Activated naive CD8-positive, alpha-beta T cell treated with anti-CD3 and anti-CD28 coated beads, Interleukin-2, amount 10 ng/mL, durations not matched to agents 7 days and 5 days (primary cell): ENCODE results near the gene TNS2. TPM values are rescaled to one million over a fixed set of nuclear protein-coding genes. Genes with fewer than 3 reads are reported as not detected.

Source experiments
- ATAC-seq: fragments of 150-1000 bp; cut with Tn5 transposase; one replicate; pipeline ENCODE4 v1.10.0; 2021; ENCODE audit warnings: low read depth, moderate library complexity
- POLR2A ChIA-PET: fragments of 350-600 bp; sonication (Branson Sonifier 250); formaldehyde crosslinking; loops from one replicate; lab custom pipeline; 2021; ENCODE audit warnings: antibody characterized with exemption; lab: Charles Lee
- DNase-seq: peaks from one replicate; pipeline ENCODE4 v3.0.0; 2021
- H3K27ac Mint-ChIP-seq: one replicate; pipeline ENCODE4 v1.8.0; 2022; ENCODE audit warnings: mild to moderate bottlenecking, mixed read lengths
- H3K27me3 Mint-ChIP-seq: one replicate; pipeline ENCODE4 v1.8.0; 2022; ENCODE audit warnings: mild to moderate bottlenecking, moderate library complexity, mixed read lengths
- H3K36me3 Mint-ChIP-seq: one replicate; pipeline ENCODE4 v1.8.0; 2021; ENCODE audit warnings: mild to moderate bottlenecking, mixed read lengths
- H3K4me1 Mint-ChIP-seq: one replicate; pipeline ENCODE4 v1.8.0; 2021; ENCODE audit warnings: mixed read lengths
- H3K4me3 Mint-ChIP-seq: one replicate; pipeline ENCODE4 v1.8.0; 2022; ENCODE audit warnings: mild to moderate bottlenecking, moderate library complexity, mixed read lengths
- H3K9me3 Mint-ChIP-seq: one replicate; pipeline ENCODE4 v1.8.0; 2021; ENCODE audit warnings: mixed read lengths
- total RNA-seq, 2 experiments: library from RNA; stranded (reverse); gene quantifications; one replicate each; pipeline ENCODE4 v1.2.3, GENCODE V29; 2021

Gene TNS2
- total RNA-seq, 2 experiments from 2014 or later, result 1.9 to 3.0 TPM

DNA sequence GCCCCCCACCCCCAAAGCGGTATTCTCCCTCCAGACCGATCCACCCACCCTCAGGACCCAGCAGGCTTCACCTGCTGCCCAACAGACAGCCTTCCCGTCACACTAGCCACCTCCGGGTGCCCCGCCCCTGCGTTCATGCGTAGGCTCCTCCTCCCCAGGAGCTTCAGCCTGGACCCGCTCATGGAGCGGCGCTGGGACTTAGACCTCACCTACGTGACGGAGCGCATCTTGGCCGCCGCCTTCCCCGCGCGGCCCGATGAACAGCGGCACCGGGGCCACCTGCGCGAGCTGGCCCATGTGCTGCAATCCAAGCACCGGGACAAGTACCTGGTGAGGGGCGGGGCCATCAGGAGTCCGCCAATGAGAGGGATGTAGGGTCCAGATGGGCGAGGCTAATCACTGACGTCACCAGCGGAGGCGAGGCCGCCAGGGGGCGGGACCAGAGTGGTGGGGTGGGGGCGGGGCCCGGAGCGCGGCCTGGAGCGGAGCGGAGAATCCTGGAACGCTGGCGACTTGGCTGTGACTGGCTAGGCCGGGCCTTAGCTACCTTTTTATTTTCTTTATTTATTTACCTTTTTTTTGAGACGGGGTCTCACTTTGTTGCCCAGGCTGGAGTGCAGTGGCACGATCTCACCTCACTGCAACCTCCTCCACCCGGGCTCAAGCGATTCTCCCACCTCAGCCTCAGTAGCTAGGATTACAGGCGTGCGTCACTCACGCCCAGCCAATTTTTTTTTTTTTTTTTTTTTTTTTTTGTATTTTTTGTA is 4.4 kb downstream of the TNS2 start:
- POLR2A ChIA-PET, result interaction anchor here (0.6 to 3.5 kb wide), 8 partner anchors 9 to 245 kb away, joined by 3 to 17 read pairs (median 4); partner anchors contain the start of genes EIF4B, MYG1 and SPRYD3
- peak overlapping the region; percentile 91 for H3K4me3 Mint-ChIP-seq
- H3K4me1 Mint-ChIP-seq, result peaks cover 10% of the 10 kb centered on the region
- H3K9me3 Mint-ChIP-seq, result no peaks in the 10 kb centered on the region
- DNase-seq (peak; percentile 92), ATAC-seq (peak; percentile 88)
- H3K36me3 Mint-ChIP-seq, result no peaks in the 10 kb centered on the region
- peaks cover 4% of the 10 kb centered on the region for H3K27me3 Mint-ChIP-seq
- peak overlapping the region; percentile 88 for H3K27ac Mint-ChIP-seq

DNA sequence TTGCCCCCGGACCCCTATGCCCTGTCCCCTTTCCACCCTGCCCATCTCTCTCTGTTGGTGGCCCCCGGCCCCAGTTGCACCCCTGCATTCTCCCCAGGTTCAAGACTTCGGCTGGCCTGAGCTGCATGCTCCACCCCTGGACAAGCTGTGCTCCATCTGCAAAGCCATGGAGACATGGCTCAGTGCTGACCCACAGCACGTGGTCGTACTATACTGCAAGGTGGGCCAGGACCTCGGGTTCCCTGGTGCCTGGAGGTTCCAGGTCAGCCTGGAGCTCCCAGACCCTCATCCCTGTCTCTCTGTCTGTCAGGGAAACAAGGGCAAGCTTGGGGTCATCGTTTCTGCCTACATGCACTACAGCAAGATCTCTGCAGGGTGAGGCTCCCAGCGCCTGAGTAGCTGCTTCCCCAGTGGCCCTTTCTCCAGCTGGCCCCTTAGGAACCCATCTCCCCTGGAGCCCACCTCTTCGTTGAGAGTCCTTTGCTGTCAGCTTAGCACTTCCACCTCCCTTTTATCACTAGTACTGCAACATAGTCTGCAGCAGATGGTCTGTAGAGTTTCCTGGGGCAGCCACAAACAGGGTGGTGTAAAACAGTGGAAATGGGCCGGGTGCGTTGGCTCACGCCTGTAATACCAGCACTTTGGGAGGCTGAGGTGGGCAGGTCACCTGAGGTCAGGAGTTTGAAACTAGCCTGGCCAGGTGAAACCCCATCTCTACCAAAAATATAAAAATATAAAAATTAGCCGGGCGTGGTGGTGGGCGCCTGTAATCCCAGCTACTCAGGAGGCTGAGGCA is 5.8 kb downstream of the TNS2 start:
- Mint-ChIP-seq H3K9me3 (no peaks in the 10 kb centered on the region), H3K4me1 (peaks cover 8% of the 10 kb centered on the region), H3K27me3 (peaks cover 4% of the 10 kb centered on the region), H3K36me3 (no peaks in the 10 kb centered on the region), H3K4me3 (no peak overlapping the region), H3K27ac (no peak overlapping the region)
- POLR2A ChIA-PET, result interaction anchor here (3.5 kb wide), 1 partner anchor 24 kb away, joined by 17 read pairs; the partner anchor contains the start of gene SPRYD3
- DNase-seq, result peak; percentile 30
- no peak for ATAC-seq

DNA sequence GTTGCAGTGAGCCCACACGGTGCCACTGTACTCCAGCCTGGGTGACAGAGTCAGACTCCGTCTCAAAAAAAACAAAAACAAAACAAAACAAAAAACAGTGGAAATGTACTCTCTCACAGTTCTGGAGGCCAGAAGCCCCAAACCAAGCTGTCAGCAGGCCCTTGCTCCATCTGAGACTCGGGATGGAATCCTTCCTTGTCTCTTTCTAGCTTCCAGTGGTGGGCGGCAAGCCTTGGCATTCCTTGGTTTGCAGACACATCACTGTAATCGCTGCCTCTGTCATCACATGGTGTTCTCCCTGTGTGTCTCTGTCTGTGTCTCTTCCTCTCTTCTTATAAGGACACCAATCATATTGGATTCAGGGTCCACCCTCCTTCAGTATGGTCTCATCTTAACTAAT is 6.4 kb downstream of the TNS2 start:
- Mint-ChIP-seq H3K36me3 (no peaks in the 10 kb centered on the region), H3K27ac (no peak overlapping the region), H3K4me1 (peaks cover 8% of the 10 kb centered on the region), H3K4me3 (no peak overlapping the region), H3K27me3 (peaks cover 5% of the 10 kb centered on the region), H3K9me3 (no peaks in the 10 kb centered on the region)
- DNase-seq (no peak), ATAC-seq (no peak)
- POLR2A ChIA-PET, result interaction anchor here (3.5 kb wide), 1 partner anchor 23 kb away, joined by 17 read pairs; the partner anchor contains the start of gene SPRYD3

DNA sequence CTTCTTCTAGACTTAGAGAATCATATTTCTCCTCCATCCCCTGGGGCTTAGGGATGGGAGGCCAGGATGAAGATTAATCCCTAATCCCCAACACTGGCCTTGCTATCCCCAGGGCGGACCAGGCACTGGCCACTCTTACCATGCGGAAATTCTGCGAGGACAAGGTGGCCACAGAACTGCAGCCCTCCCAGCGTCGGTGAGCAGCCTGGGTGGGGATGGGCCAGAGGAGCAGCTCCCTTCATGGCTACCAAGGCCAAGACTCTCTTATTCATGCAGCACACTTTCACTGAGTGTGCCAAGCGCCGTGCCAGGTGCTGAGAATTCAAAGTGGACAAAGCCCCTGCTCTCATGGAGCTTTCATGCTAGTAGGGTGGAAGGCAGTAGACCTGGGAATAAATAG is 7.0 kb downstream of the TNS2 start:
- H3K27me3 Mint-ChIP-seq, result peaks cover 5% of the 10 kb centered on the region
- no peak overlapping the region for H3K27ac Mint-ChIP-seq
- no peaks in the 10 kb centered on the region for H3K9me3 Mint-ChIP-seq
- H3K36me3 Mint-ChIP-seq, result no peaks in the 10 kb centered on the region
- H3K4me1 Mint-ChIP-seq, result peaks cover 8% of the 10 kb centered on the region
- H3K4me3 Mint-ChIP-seq, result no peak overlapping the region
- POLR2A ChIA-PET, result interaction anchor here (0.6 to 3.5 kb wide), 2 partner anchors 22 to 235 kb away, joined by 3 to 17 read pairs; partner anchors contain the start of gene SPRYD3
- ATAC-seq (no peak), DNase-seq (no peak)

DNA sequence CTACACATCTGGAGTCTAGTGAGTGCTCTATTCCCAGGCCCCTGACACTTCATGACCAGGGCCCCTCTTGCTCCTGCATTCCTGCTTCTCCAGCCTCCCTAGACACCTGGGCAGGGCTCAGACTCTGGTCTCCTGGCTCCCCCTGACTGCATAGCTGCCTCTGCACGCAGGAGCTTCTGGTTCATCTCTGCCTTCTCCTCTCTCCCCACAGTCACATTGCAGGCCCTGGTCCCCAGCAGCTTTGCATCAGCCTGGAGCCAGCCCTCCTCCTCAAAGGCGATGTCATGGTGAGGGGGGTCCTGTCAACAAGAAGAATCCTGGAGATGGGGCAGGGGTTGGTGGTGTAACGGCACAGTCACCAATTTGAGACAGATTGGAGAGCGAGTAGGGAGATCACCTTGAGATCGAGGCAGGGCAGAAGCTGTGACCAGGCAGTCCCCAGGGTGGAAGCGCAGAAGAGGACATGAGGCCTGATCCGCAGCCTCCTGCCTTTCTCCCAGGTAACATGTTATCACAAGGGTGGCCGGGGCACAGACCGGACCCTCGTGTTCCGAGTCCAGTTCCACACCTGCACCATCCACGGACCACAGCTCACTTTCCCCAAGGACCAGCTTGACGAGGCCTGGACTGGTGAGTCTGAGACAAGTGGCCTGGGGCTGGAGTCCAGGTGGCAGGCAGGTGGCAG is 8.1 kb downstream of the TNS2 start:
- H3K27me3 Mint-ChIP-seq, result peaks cover 5% of the 10 kb centered on the region
- ATAC-seq (no peak), DNase-seq (peak; percentile 23)
- no peak overlapping the region for H3K4me3 Mint-ChIP-seq
- H3K9me3 Mint-ChIP-seq, result no peaks in the 10 kb centered on the region
- no peaks in the 10 kb centered on the region for H3K36me3 Mint-ChIP-seq
- no peak overlapping the region for H3K27ac Mint-ChIP-seq
- POLR2A ChIA-PET, result interaction anchor here (0.6 kb wide), 1 partner anchor 107 kb away, joined by 3 read pairs; no protein-coding TSS in a partner anchor
- H3K4me1 Mint-ChIP-seq, result peaks cover 8% of the 10 kb centered on the region

DNA sequence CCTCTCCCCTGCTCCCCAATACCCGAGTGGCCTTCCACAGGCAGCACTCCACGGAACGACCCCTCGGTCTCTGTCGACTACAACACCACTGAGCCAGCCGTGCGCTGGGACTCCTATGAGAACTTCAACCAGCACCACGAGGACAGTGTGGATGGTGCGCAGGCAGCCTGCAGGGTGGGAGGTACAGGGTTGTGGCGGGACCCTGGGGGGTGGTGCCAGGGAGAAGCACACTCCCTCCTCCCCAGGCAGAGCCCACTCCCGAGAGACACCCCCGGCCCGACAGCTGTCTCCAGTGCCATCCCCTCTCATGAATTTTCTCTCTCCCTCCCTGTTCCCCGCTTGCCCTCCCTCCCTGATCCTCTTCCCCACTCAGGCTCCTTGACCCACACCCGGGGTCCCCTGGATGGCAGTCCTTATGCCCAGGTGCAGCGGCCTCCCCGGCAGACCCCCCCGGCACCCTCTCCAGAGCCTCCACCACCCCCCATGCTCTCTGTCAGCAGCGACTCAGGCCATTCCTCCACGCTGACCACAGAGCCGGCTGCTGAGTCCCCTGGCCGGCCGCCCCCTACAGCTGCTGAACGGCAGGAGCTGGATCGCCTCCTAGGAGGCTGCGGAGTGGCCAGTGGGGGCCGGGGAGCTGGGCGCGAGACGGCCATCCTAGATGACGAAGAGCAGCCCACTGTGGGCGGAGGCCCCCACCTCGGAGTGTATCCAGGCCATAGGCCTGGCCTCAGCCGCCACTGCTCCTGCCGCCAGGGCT is 9.0 kb downstream of the TNS2 start:
- H3K27me3 Mint-ChIP-seq, result peaks cover 5% of the 10 kb centered on the region
- ATAC-seq (no peak), DNase-seq (peak; percentile 22)
- H3K4me1 Mint-ChIP-seq, result peaks cover 4% of the 10 kb centered on the region
- no peaks in the 10 kb centered on the region for H3K9me3 Mint-ChIP-seq
- no peak overlapping the region for H3K27ac Mint-ChIP-seq
- H3K36me3 Mint-ChIP-seq, result peaks cover 1% of the 10 kb centered on the region
- POLR2A ChIA-PET, result interaction anchor here (0.6 kb wide), 1 partner anchor 106 kb away, joined by 3 read pairs; no protein-coding TSS in a partner anchor
- no peak overlapping the region for H3K4me3 Mint-ChIP-seq

GRCh38 chr12:53059434-53060063 is 9.7 kb downstream of the TNS2 start:
- POLR2A ChIA-PET, result interaction anchor here (0.9 to 1.4 kb wide), 3 partner anchors 20 to 43 kb away, joined by 3 to 5 read pairs (median 4); partner anchors contain the start of genes SOAT2 and SPRYD3
- H3K9me3 Mint-ChIP-seq, result no peaks in the 10 kb centered on the region
- H3K4me3 Mint-ChIP-seq, result no peak overlapping the region
- peaks cover 4% of the 10 kb centered on the region for H3K36me3 Mint-ChIP-seq
- H3K27ac Mint-ChIP-seq, result no peak overlapping the region
- H3K4me1 Mint-ChIP-seq, result no peaks in the 10 kb centered on the region
- ATAC-seq (no peak), DNase-seq (peak; percentile 26)
- H3K27me3 Mint-ChIP-seq, result peaks cover 5% of the 10 kb centered on the region

DNA sequence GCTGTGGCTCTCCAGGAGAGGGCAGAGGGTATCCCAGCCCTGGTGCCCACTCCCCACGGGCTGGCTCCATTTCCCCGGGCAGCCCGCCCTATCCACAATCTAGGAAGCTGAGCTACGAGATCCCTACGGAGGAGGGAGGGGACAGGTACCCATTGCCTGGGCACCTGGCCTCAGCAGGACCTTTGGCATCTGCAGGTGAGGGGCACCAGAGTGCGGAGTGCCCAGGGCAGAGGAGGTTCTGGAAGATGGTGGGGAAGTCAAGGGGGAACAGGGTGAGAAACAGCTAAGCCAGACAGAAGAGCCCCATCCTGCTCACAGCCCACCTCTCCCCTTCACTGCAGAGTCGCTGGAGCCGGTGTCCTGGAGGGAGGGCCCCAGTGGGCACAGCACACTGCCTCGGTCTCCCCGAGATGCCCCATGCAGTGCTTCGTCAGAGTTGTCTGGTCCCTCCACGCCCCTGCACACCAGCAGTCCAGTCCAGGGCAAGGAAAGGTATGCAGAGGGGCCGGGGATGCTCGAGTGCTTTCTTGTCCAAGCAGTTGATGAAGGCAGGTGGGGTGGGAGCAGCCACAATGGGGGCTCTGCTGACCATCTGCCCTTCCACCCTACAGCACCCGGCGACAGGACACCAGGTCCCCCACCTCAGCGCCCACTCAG is 10.3 kb downstream of the TNS2 start:
- no peaks in the 10 kb centered on the region for H3K9me3 Mint-ChIP-seq
- no peak for ATAC-seq
- POLR2A ChIA-PET, result interaction anchor here (0.6 to 1.4 kb wide), 4 partner anchors 19 to 449 kb away, joined by 3 to 5 read pairs (median 4); partner anchors contain the start of genes SOAT2 and SPRYD3
- H3K27me3 Mint-ChIP-seq, result peaks cover 5% of the 10 kb centered on the region
- no peaks in the 10 kb centered on the region for H3K4me1 Mint-ChIP-seq
- no peak overlapping the region for H3K4me3 Mint-ChIP-seq
- no peak overlapping the region for H3K27ac Mint-ChIP-seq
- peaks cover 8% of the 10 kb centered on the region for H3K36me3 Mint-ChIP-seq
- DNase-seq, result peak; percentile 27

DNA sequence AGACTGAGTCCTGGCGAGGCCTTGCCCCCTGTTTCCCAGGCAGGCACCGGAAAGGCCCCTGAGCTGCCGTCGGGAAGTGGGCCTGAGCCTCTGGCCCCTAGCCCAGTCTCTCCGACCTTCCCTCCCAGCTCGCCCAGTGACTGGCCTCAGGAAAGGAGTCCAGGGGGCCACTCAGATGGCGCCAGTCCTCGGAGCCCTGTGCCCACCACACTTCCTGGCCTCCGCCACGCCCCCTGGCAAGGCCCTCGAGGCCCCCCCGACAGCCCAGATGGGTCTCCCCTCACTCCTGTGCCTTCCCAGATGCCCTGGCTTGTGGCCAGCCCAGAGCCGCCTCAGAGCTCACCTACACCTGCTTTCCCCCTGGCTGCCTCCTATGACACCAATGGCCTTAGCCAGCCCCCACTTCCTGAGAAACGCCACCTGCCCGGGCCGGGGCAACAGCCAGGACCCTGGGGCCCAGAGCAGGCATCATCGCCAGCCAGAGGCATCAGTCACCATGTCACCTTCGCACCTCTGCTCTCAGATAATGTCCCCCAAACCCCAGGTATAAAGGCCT is 10.9 kb downstream of the TNS2 start:
- H3K27ac Mint-ChIP-seq, result no peak overlapping the region
- POLR2A ChIA-PET, result interaction anchor here (0.6 to 1.4 kb wide), 3 partner anchors 18 to 448 kb away, joined by 3 to 5 read pairs (median 4); partner anchors contain the start of genes SOAT2 and SPRYD3
- no peaks in the 10 kb centered on the region for H3K9me3 Mint-ChIP-seq
- DNase-seq (peak; percentile 35), ATAC-seq (no peak)
- H3K4me3 Mint-ChIP-seq, result no peak overlapping the region
- H3K4me1 Mint-ChIP-seq, result peaks cover under 1% of the 10 kb centered on the region
- peaks cover 5% of the 10 kb centered on the region for H3K27me3 Mint-ChIP-seq
- H3K36me3 Mint-ChIP-seq, result peaks cover 8% of the 10 kb centered on the region

DNA sequence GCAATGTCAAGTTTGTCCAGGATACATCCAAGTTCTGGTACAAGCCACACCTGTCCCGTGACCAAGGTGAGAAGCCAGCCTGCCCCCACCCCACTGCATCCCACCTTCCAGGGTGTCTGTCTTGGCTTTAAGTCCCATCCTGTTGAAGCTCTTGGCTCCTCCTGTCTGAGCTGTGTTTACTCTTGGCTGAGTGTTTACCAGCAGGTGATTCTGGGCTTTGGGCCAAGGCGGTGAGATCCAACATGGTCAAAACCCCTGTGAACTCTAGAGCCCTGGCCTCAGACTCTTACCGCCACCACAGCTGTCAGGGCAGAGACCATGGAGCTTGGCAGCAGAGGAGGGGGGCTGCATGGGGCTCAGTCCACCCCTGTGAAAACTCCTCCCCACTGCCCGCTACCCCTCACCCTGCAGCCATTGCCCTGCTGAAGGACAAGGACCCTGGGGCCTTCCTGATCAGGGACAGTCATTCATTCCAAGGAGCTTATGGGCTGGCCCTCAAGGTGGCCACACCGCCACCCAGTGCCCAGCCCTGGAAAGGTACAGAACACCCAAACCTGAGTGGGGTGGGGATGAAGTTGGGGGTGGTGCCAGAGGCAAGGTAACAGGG is 11.6 kb downstream of the TNS2 start:
- Mint-ChIP-seq H3K27me3 (peaks cover 3% of the 10 kb centered on the region), H3K27ac (no peak overlapping the region), H3K4me1 (peaks cover 6% of the 10 kb centered on the region), H3K9me3 (no peaks in the 10 kb centered on the region), H3K36me3 (peaks cover 15% of the 10 kb centered on the region), H3K4me3 (no peak overlapping the region)
- peak; percentile 38 for DNase-seq
- ATAC-seq, result no peak
- POLR2A ChIA-PET, result interaction anchor here (0.9 kb wide), 1 partner anchor 18 kb away, joined by 4 read pairs; the partner anchor contains the start of gene SPRYD3
